Suprapubic skin (tissue), 4 donors: Measurements from ENCODE around the gene KLF9.

Source experiments
- CTCF ChIP-seq, 2 donors: fragments of 200-600 bp in 1 of 2; fragments of 450-650 bp in 1 of 2; sonication (generic) in 1 of 2; IDR thresholded peaks; one replicate each; pipeline ENCODE4 v1.5.1; 2016 to 2019; ENCODE audit warnings: antibody characterized with exemption in 2 of 2, mild to moderate bottlenecking in 1 of 2, moderate library complexity in 1 of 2
- POLR2A ChIP-seq, 2 donors: fragments of 450-650 bp; IDR thresholded peaks; one replicate each; pipeline ENCODE4 v1.6.1; 2017; ENCODE audit warnings: antibody characterized with exemption in 2 of 2, mild to moderate bottlenecking in 2 of 2, moderate library complexity in 2 of 2
- POLR2AphosphoS5 ChIP-seq, 3 donors: sonication (generic); formaldehyde crosslinking; IDR thresholded peaks; one replicate each; pipeline ENCODE4 v1.6.1; 2017; ENCODE audit warnings: antibody characterized with exemption in 3 of 3

GRCh38 chr9:70462300-70462699 is 47.8 kb upstream of the KLF9 start:
- no peak for TF ChIP-seq CTCF (IDR thresholded peaks at IDR 0.05)
- TF ChIP-seq POLR2A (IDR thresholded peaks at IDR 0.05): no peak
- TF ChIP-seq POLR2AphosphoS5 (IDR thresholded peaks at IDR 0.05): no peak
